Measurements from ENCODE around the gene SLC24A3.

SLC24A3 gene

DNA sequence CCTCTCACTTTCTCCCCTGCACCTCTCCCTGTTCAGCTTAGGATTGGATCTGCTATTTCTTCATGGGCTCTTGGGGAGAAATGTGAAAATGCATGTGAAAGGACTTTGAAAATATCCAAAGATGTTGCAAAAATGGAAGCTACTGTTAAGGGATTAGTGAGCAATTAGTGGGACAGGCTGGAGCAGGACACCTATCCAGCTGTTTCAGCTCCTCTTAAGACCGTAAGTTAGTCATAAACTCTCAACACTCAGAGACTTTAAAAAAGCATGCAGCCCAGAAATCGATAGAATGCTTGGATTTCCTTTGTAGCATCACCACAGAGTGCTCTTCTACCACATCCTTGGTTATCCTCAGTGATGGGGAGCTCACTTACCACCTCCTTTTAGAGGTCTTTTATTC is 88.7 kb downstream of the SLC24A3 start:
- no peak for DNase-seq (ENCODE audit: low read depth in 2 of 3, low spot score in 1 of 3)

DNA sequence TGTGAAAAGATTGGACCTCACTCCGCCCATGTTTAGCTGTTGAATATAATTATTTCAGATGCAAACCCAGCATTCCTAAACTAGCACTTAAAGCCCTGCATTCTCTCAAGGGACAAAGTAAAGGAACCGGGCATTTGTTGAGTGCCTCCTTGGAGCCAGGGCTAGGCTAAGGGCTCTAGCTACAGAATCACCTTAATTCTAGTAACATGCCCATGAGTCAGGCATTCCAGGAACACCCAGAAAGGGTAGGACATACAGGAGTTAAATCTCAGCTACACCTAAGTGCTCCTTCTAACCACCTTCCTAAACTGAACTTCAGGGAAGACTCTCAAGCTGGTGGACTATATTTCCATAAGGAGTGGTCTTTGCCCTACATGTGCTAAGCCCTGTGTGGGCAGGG is 89.4 kb downstream of the SLC24A3 start:
- DNase-seq (ENCODE audit: low read depth in 2 of 3, low spot score in 1 of 3): no peak

GRCh38 chr20:19302714-19303113 is 90.3 kb downstream of the SLC24A3 start:
- no peak for DNase-seq (ENCODE audit: low read depth in 2 of 3, low spot score in 1 of 3)

DNA sequence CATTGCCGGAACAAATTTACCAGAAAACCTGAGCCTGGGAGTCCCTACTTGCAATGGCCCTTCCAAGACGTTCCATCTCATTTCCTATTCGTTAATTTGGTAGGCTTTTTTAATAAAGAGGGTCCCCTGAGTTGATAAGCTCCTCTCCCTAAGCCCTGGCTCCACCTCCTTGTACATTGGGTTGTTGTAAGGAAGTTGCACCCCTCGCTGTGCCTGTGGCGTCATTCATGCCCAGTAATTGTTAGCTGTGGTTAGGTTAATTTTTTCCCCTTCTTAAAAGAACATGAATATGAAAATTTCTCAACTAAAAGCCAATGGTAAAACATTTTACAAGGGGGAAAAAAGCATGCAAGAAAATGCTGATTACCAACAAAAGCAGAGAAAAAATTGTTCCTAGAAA is 91.9 kb downstream of the SLC24A3 start:
- no peak for DNase-seq (ENCODE audit: low read depth in 2 of 3, low spot score in 1 of 3)

- no peak for DNase-seq (ENCODE audit: low read depth in 2 of 3, low spot score in 1 of 3)
These were observed 92.5 kb downstream of the SLC24A3 start for GRCh38 chr20:19304886-19305415.

- DNase-seq (ENCODE audit: low read depth in 2 of 3, low spot score in 1 of 3): no peak
These were observed 95.7 kb downstream of the SLC24A3 start for GRCh38 chr20:19308146-19308545.

DNA sequence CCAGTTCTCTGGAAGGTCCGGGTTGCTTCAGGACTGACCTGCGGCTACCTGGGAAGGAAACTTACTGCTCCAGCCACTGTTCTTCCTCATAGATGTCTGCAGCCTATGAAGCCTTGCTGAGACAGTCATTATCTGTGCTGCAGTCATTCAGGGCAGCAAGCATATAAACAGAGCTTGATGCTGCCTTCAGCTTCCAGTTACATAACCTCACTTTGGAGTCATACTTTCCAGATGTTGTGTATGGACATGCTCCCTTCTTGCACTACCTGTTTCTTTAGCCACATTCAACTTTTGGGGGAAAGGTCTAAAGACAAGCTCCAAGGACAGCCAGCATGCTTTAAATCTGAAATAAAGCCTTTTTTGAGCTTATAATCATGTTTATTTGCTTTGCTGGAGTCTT is 98.1 kb downstream of the SLC24A3 start:
- DNase-seq (ENCODE audit: low read depth in 2 of 3, low spot score in 1 of 3): no peak

- no peak for DNase-seq (ENCODE audit: low read depth in 2 of 3, low spot score in 1 of 3)
These were observed 101.1 kb downstream of the SLC24A3 start for GRCh38 chr20:19313342-19314069.

DNA sequence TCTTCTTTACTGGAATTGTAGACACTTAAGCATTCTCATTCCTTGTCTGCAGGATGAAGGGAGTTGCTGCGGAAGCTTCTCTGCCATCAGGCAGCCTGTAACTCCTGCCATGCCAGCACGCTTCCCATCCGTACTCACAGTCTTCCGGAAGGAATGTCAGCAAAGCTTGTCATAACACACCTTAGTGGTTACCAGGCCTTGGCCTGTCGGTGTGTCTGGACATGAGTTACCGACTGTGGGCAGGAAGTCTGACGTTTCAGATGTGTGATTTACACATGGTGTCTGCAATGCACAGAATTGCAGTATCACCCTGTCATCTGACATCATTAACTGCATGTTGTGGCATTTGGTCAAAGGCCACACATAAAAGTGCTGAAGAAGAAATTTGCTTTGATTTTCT is 102.2 kb downstream of the SLC24A3 start:
- no peak for DNase-seq (ENCODE audit: low read depth in 2 of 3, low spot score in 1 of 3)

- no peak for DNase-seq (ENCODE audit: low read depth in 2 of 3, low spot score in 1 of 3)
These were observed 105.0 kb downstream of the SLC24A3 start for GRCh38 chr20:19317237-19318069.

DNA sequence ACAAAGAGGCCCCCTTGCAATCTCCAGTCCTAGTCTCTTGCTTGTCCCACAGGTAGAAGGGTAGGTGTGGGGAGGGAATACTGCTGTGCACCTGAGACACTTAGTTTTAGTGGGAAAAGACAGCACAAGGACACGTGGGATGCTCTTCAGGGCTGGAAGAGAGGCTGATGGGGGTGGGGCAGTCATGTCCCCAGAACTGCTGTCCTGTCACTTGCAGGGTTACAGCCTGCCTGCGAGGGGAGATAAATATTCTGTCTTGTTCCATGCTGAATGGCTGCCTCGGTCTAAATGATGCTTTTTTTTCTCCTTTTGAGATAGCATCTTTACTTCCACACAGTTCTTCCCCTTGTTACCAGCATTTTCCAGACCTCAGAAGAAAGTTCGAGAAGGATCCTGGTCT is 106.2 kb downstream of the SLC24A3 start:
- no peak for DNase-seq (ENCODE audit: low read depth in 2 of 3, low spot score in 1 of 3)

- no peak for DNase-seq (ENCODE audit: low read depth in 2 of 3, low spot score in 1 of 3)
These were observed 107.6 kb downstream of the SLC24A3 start for GRCh38 chr20:19320005-19320404.

GRCh38 chr20:19321176-19321575 is 108.7 kb downstream of the SLC24A3 start:
- DNase-seq (ENCODE audit: low read depth in 2 of 3, low spot score in 1 of 3): no peak

DNA sequence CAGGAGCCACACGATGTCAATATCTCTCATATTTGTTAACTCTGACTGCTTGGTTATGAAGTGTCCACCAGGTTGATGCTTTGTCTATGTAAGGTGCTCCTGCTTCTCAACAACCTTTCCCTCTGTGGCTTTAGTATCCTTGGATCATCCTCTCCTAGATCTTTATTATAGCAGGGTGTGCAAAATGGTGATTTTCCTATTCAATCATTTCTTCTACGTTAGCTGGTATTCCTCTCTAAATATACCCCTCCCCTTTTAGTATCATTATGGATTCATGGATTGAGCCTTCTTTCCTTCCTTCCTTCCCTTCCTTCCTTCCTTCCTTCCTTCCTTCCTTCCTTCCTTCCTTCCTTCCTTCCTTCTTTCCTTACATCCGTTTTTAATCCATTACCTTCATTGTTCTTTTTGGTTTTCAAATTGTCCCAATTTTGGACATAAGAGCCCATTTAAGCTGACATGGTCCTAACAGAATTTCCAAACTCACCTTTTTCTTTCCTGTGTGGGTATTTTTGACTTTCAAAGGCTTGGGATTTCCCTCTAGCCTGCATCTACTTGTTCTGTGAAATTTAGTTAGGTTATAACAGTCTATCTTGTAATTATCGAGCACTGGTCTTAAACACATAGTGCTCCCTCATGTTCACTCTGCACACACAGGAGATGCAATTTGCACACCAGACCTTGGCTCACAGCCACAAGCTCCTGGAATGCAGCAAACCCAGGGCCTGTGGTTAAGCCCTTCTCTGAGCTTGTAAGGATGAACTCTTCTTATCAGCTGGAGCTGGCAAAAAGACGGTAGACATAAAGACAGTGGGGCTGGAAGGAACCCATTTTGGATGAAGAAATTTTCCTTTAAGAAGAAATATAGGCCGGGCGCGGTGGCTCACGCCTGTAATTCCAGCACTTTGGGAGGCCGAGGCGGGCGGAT is 109.9 kb downstream of the SLC24A3 start:
- DNase-seq (ENCODE audit: low read depth in 2 of 3, low spot score in 1 of 3): no peak

DNA sequence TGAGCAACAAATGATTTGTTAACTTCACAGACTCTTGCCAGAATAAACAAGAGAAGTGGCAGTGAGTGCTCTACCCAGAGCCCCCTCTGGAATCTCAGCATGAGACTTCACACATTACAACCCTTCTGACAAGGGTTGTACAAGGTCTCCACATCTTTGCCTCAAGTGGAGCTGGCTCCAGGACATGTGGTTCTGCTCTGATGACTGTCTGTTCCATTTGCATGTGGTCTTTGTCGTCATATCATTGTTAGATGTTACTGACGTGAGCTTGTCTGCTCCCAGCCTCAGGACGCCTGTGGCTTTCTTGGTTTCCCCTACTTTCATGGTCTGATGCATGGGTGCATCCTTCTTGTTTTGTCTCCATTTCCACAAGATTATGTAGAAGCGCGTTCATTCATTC is 115.0 kb downstream of the SLC24A3 start:
- DNase-seq (ENCODE audit: low read depth in 2 of 3, low spot score in 1 of 3): no peak

DNA sequence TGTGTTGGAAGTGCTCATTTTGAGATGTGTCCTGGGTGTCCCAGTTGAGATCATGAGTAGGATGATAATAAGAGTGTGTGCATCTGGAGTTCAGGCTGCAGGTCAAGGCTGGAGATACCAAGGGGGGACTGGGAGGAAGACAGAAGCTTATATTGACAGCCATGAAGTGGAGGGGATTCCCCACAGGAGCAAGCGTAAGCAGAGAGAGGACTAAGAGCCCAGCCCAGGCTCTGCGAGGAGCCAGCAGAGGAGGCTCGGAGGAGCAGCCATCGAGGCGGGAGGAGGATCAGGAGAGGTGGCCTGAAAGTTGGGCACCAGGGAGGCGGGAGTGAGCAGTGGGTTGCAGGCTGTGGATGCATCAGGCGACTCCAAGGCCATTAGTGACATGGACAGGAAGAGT is 116.2 kb downstream of the SLC24A3 start:
- DNase-seq (ENCODE audit: low read depth in 2 of 3, low spot score in 1 of 3): no peak

GRCh38 chr20:19330038-19330437 is 117.6 kb downstream of the SLC24A3 start:
- no peak for DNase-seq (ENCODE audit: low read depth in 2 of 3, low spot score in 1 of 3)

- no peak for DNase-seq (ENCODE audit: low read depth in 2 of 3, low spot score in 1 of 3)
These were observed 118.3 kb downstream of the SLC24A3 start for GRCh38 chr20:19330731-19331130.

GRCh38 chr20:19333563-19333962 is 121.1 kb downstream of the SLC24A3 start:
- no peak for DNase-seq (ENCODE audit: low read depth in 2 of 3, low spot score in 1 of 3)

- no peak for DNase-seq (ENCODE audit: low read depth in 2 of 3, low spot score in 1 of 3)
These were observed 122.9 kb downstream of the SLC24A3 start for GRCh38 chr20:19335341-19335740.

- no peak for DNase-seq (ENCODE audit: low read depth in 2 of 3, low spot score in 1 of 3)
These were observed 123.5 kb downstream of the SLC24A3 start for GRCh38 chr20:19335916-19336315.

Measured in stimulated activated CD4-positive, alpha-beta T cell treated with anti-CD3 and anti-CD28 coated beads, Interleukin-12 subunit alpha, Interleukin-12 subunit beta, amount 100 ng/mL, for 48 hours (primary cell).